ENCODE measurements around the gene UBQLN4.
A peak's percentile ranks its signal among the peaks of the same experiment; 100 is the strongest.

Gene UBQLN4

DNA sequence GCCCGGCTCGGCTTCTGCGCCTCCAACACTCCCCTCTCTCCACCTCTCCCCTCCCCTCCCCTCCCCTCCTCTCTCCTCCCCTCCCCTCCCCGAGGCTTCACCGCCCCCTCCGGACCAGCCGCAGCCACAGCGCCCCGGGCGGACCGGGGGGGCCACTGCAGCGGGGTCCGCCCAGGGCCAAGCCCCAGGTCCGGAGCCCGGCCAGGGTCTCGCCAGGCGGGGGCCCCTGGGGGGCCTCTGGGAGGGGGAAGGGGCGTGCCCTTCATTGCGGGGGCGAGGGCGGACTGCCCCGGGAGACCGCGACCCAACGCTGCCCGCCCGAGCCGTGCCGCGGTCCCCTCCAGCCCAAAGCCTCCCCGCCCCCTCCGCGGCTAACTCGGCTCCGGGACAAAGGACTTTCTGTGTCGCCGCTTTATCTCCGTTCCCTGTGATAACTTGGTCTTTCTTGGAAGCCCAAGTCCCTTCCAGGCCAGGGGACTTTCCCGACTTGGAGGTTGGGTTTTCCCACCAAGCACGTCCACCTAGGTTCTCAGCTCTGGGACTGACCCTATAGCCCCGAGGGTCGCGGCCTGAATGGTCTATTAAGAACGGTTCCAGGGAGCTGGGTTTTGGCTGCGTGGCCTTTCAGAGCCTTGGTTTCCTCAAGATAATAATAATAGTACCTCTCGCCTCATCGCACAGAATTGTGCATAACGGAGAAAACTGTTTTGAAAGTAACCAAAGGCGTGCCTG is at the start of gene UBQLN4:
UBQLN4 (minus strand) TSS at position 31 of the 732 bp plus-strand sequence. CDS start 97 bp downstream, outside the sequence.
- Histone ChIP-seq H3K9me3 (ENCODE audit: low read length) (no peaks in the 10 kb centered on the region), H3K9ac (ENCODE audit: low read length) (peak within 1 kb of the TSS; percentile 84), H3K36me3 (ENCODE audit: insufficient read depth, low read length) (peaks cover 24% of the 10 kb centered on the region), H3K4me1 (ENCODE audit: insufficient read depth, low read length) (peaks cover 15% of the 10 kb centered on the region), H3K27ac (ENCODE audit: low read depth, low read length) (peak within 1 kb of the TSS; percentile 99), H3K4me3 (ENCODE audit: low read depth in 1 of 2, low read length in 2 of 2) (peak within 1 kb of the TSS; percentile 73 to 91), H3K27me3 (ENCODE audit: control insufficient read depth in 1 of 2, insufficient read depth in 2 of 2, low read length in 2 of 2) (no peaks in the 10 kb centered on the region)

- peak overlapping the region; percentile 12 to 36 for H3K4me3 ChIP-seq (ENCODE audit: low read depth in 1 of 2, low read length in 2 of 2)
- H3K27me3 ChIP-seq (ENCODE audit: control insufficient read depth in 1 of 2, insufficient read depth in 2 of 2, low read length in 2 of 2), result no peaks in the 10 kb centered on the region
- peaks cover 60% of the 10 kb centered on the region for H3K4me1 ChIP-seq (ENCODE audit: insufficient read depth, low read length)
- no peaks in the 10 kb centered on the region for H3K9me3 ChIP-seq (ENCODE audit: low read length)
- H3K27ac ChIP-seq (ENCODE audit: low read depth, low read length), result peak overlapping the region; percentile 99
- no peaks in the 10 kb centered on the region for H3K36me3 ChIP-seq (ENCODE audit: insufficient read depth, low read length)
- H3K9ac ChIP-seq (ENCODE audit: low read length), result peak overlapping the region; percentile 84
Observed at GRCh38 chr1:156102633-156103511, 49.3 kb upstream of the UBQLN4 start.

DNA sequence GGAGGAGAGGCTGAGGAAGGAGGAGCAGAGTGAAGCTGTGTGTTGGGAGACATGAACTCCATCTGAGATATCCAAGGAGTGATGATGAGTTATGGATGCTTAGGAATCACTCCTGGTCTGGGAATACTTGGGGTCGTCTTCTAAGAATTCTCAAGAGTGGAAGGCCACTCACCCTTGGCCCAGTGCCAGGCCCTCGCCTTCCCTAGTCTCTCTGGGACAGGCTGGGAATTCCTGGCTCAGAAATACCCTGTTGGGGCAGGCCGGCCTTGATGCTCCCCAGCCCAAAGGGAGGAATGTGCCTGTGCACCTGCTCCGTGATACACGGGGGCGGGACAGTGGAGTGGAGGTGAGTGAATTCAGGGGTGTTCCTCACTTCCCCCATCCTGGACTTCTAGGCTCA is 48.3 kb upstream of the UBQLN4 start:
- Histone ChIP-seq H3K27me3 (ENCODE audit: control insufficient read depth in 1 of 2, insufficient read depth in 2 of 2, low read length in 2 of 2) (no peaks in the 10 kb centered on the region), H3K27ac (ENCODE audit: low read depth, low read length) (peak overlapping the region; percentile 99), H3K4me1 (ENCODE audit: insufficient read depth, low read length) (peaks cover 61% of the 10 kb centered on the region), H3K9me3 (ENCODE audit: low read length) (no peaks in the 10 kb centered on the region), H3K9ac (ENCODE audit: low read length) (no peak overlapping the region), H3K36me3 (ENCODE audit: insufficient read depth, low read length) (no peaks in the 10 kb centered on the region), H3K4me3 (ENCODE audit: low read depth in 1 of 2, low read length in 2 of 2) (no peak overlapping the region)

GRCh38 chr1:156100205-156100995 is 46.8 kb upstream of the UBQLN4 start:
- Histone ChIP-seq H3K4me3 (ENCODE audit: low read depth in 1 of 2, low read length in 2 of 2) (no peak overlapping the region), H3K36me3 (ENCODE audit: insufficient read depth, low read length) (no peaks in the 10 kb centered on the region), H3K9me3 (ENCODE audit: low read length) (no peaks in the 10 kb centered on the region), H3K9ac (ENCODE audit: low read length) (no peak overlapping the region), H3K27ac (ENCODE audit: low read depth, low read length) (no peak overlapping the region), H3K4me1 (ENCODE audit: insufficient read depth, low read length) (peaks cover 62% of the 10 kb centered on the region), H3K27me3 (ENCODE audit: control insufficient read depth in 1 of 2, insufficient read depth in 2 of 2, low read length in 2 of 2) (no peaks in the 10 kb centered on the region)

DNA sequence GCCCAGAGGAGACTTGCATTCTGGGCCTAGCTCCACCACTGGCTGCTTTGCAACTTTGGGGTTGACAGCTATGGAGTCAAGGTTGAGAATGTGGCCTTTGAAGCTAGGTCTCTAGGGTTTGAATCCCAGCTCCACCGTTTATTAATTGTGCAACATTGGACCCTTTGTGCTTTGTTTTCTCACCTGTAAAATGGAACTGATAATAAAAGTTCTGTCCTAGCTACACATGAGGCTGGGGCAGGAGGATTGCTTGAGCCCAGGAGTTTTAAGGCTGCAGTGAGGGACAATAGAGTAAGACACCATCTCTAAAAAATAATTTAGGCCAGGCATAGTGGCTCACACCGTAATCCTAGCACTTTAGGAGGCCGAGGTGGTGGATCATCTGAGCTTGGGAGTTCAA is 45.7 kb upstream of the UBQLN4 start:
- no peaks in the 10 kb centered on the region for H3K36me3 ChIP-seq (ENCODE audit: insufficient read depth, low read length)
- H3K27me3 ChIP-seq (ENCODE audit: control insufficient read depth in 1 of 2, insufficient read depth in 2 of 2, low read length in 2 of 2), result no peaks in the 10 kb centered on the region
- H3K4me1 ChIP-seq (ENCODE audit: insufficient read depth, low read length), result peaks cover 51% of the 10 kb centered on the region
- H3K4me3 ChIP-seq (ENCODE audit: low read depth in 1 of 2, low read length in 2 of 2), result no peak overlapping the region
- no peaks in the 10 kb centered on the region for H3K9me3 ChIP-seq (ENCODE audit: low read length)
- no peak overlapping the region for H3K9ac ChIP-seq (ENCODE audit: low read length)
- no peak overlapping the region for H3K27ac ChIP-seq (ENCODE audit: low read depth, low read length)

GRCh38 chr1:156098784-156099183 is 45.2 kb upstream of the UBQLN4 start:
- no peak overlapping the region for H3K27ac ChIP-seq (ENCODE audit: low read depth, low read length)
- no peaks in the 10 kb centered on the region for H3K9me3 ChIP-seq (ENCODE audit: low read length)
- H3K4me1 ChIP-seq (ENCODE audit: insufficient read depth, low read length), result peaks cover 46% of the 10 kb centered on the region
- H3K36me3 ChIP-seq (ENCODE audit: insufficient read depth, low read length), result no peaks in the 10 kb centered on the region
- H3K9ac ChIP-seq (ENCODE audit: low read length), result no peak overlapping the region
- H3K4me3 ChIP-seq (ENCODE audit: low read depth in 1 of 2, low read length in 2 of 2), result no peak overlapping the region
- H3K27me3 ChIP-seq (ENCODE audit: control insufficient read depth in 1 of 2, insufficient read depth in 2 of 2, low read length in 2 of 2), result no peaks in the 10 kb centered on the region

DNA sequence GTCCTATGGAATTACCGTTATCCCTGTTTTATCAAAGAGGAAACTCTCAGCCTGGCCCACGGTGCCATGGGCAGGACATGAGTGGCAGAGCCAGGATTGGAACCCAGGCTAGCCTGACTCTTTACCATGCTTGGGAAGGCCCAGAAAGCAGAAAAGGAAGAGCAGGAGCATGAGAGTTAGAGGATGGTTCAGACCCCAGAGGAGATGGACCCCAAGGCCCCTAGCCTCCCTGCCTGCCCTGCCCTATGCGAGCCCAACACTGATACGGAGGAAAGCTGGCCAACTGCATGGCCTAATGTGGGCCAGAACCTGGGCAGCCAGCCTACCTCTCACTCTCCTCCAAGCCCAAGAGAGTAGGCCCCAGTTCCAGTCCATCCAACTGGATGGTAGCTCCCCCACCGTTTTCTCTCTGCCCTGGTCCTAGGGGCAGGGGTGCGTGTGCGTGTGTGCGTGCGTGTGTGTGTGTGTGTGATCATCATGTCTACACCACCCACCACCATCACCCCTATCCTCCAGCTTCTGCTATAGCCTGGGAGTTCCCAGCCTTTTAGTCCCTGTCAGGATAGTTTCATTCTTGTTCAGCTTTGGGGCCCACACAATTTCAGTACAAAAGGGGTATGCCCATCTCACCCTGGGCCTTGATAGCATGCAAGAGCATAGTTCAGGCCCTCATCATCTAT is 44.0 kb upstream of the UBQLN4 start:
- Histone ChIP-seq H3K36me3 (ENCODE audit: insufficient read depth, low read length) (no peaks in the 10 kb centered on the region), H3K9ac (ENCODE audit: low read length) (peak overlapping the region; percentile 54), H3K9me3 (ENCODE audit: low read length) (no peaks in the 10 kb centered on the region), H3K4me1 (ENCODE audit: insufficient read depth, low read length) (peaks cover 34% of the 10 kb centered on the region), H3K4me3 (ENCODE audit: low read depth in 1 of 2, low read length in 2 of 2) (no peak overlapping the region), H3K27ac (ENCODE audit: low read depth, low read length) (peak overlapping the region; percentile 21), H3K27me3 (ENCODE audit: control insufficient read depth in 1 of 2, insufficient read depth in 2 of 2, low read length in 2 of 2) (no peaks in the 10 kb centered on the region)

DNA sequence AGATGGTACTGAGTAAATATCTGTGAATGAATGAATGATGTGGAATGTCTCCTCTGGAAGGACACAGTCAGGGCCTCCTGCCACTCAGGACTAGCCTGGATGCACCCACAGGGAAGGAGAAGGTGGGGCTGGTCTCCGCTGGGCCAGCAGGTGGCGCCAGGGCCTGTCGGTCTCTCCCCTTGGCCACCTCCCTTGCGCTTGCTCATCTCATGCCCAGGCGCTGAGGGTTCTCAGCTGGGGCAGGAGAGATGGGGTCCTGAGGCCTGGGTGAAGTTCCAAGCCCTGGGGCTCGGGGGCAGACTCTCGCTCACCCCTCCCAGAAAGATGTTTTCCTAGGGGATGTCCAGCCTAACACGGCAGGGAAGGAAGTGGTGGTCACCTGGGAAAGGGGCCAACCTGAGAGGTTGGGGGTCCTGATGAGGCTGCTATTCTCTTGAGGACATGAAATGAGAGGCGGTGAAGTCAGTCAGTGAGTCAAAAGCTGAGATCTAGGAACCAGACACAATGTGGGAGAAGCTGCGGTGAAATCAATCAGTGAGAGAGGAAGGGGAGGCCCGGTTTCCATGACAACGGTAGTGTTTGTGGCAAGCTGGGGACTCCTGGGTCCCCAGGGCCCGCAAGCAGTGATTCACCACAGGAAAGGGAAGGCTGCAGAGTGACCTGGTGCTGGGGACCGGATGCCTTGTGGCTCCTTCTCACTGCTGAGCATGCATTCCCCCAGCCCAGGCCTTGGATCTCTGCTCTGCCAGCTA is 43.2 kb upstream of the UBQLN4 start:
- Histone ChIP-seq H3K4me1 (ENCODE audit: insufficient read depth, low read length) (peaks cover 26% of the 10 kb centered on the region), H3K9me3 (ENCODE audit: low read length) (no peaks in the 10 kb centered on the region), H3K4me3 (ENCODE audit: low read depth in 1 of 2, low read length in 2 of 2) (peak overlapping the region in 1 of 2 donors; percentile 22), H3K27ac (ENCODE audit: low read depth, low read length) (peak overlapping the region; percentile 59), H3K9ac (ENCODE audit: low read length) (peak overlapping the region; percentile 54), H3K27me3 (ENCODE audit: control insufficient read depth in 1 of 2, insufficient read depth in 2 of 2, low read length in 2 of 2) (no peaks in the 10 kb centered on the region), H3K36me3 (ENCODE audit: insufficient read depth, low read length) (no peaks in the 10 kb centered on the region)

DNA sequence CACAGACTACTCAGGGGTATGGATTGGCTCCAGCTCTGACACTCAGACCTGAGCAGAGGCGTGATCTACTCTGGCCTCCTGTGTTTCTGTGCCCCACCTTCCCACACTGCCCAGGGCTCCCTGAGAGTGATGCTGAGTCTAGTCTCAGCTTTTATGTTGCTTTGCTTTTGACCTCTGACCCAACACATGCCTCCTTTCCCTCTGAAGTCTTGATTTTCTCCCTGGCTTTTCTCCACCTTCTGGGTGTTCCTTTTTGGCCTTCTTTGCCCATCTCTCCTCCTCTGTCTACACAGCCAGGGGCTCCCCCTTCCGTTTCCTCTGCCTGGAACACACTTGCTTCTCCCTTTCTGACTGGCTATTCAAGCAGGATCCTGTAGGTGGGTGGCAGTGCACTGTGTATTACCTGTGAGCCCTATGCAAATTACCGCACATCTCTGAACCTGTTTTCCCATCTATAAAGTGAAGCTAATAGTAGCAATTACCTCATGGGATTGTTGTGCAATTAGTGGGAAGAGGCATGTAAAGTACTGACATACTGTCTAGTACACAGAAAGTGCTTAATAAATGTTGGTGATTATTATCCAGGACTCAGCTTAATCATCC is 42.4 kb upstream of the UBQLN4 start:
- Histone ChIP-seq H3K27me3 (ENCODE audit: control insufficient read depth in 1 of 2, insufficient read depth in 2 of 2, low read length in 2 of 2) (no peaks in the 10 kb centered on the region), H3K9ac (ENCODE audit: low read length) (no peak overlapping the region), H3K9me3 (ENCODE audit: low read length) (no peaks in the 10 kb centered on the region), H3K27ac (ENCODE audit: low read depth, low read length) (peak overlapping the region; percentile 59), H3K4me1 (ENCODE audit: insufficient read depth, low read length) (peaks cover 23% of the 10 kb centered on the region), H3K4me3 (ENCODE audit: low read depth in 1 of 2, low read length in 2 of 2) (peak overlapping the region in 1 of 2 donors; percentile 28), H3K36me3 (ENCODE audit: insufficient read depth, low read length) (no peaks in the 10 kb centered on the region)

- Histone ChIP-seq H3K27ac (ENCODE audit: low read depth, low read length) (no peak overlapping the region), H3K4me1 (ENCODE audit: insufficient read depth, low read length) (peaks cover 7% of the 10 kb centered on the region), H3K36me3 (ENCODE audit: insufficient read depth, low read length) (no peaks in the 10 kb centered on the region), H3K9me3 (ENCODE audit: low read length) (no peaks in the 10 kb centered on the region), H3K9ac (ENCODE audit: low read length) (no peak overlapping the region), H3K27me3 (ENCODE audit: control insufficient read depth in 1 of 2, insufficient read depth in 2 of 2, low read length in 2 of 2) (no peaks in the 10 kb centered on the region), H3K4me3 (ENCODE audit: low read depth in 1 of 2, low read length in 2 of 2) (no peak overlapping the region)
Observed at GRCh38 chr1:156091610-156092009, 38.0 kb upstream of the UBQLN4 start.

Measured in muscle layer of colon (tissue), 2 donors.